HEK293 (cell line): ENCODE data around the gene TMC2.

ENCODE experiments used
- CTCF ChIA-PET: fragments of 350-600 bp; formaldehyde crosslinking; extraction: SDS; loops from one replicate; lab custom pipeline; 2021; ENCODE audit warnings: antibody characterized with exemption; lab: Yijun Ruan, JAX
- POLR2A ChIA-PET: fragments of 300-600 bp; formaldehyde crosslinking; extraction: SDS; loops from one replicate; lab custom pipeline; 2020; ENCODE audit warnings: antibody characterized with exemption, inconsistent platforms; lab: Yijun Ruan, JAX
- H3K27ac ChIP-seq: fragments of 200-500 bp; sonication (Bioruptor generic); 2 replicates; pipeline ENCODE4 v1.5.1; 2014; ENCODE audit warnings: low read depth, low read length, control low read depth, inconsistent platforms; ENCODE audit errors: extremely low read depth
- H3K36me3 ChIP-seq, 2 experiments: fragments of 200-500 bp in 1 of 2; sonication (Bioruptor generic) in 1 of 2; 1 replicate in 1 of 2; 2 replicates in 1 of 2; pipeline ENCODE4 v1.5.1; 2014 to 2017; ENCODE audit warnings: inconsistent platforms in 2 of 2, low read length in 2 of 2; ENCODE audit not compliant: control insufficient read depth in 2 of 2, insufficient read depth in 1 of 2
- H3K4me1 ChIP-seq: fragments of 200-500 bp; sonication (Bioruptor generic); 2 replicates; pipeline ENCODE4 v1.5.1; 2014; ENCODE audit warnings: mild to moderate bottlenecking, low read length, inconsistent platforms; ENCODE audit not compliant: control insufficient read depth, insufficient read depth
- H3K4me3 ChIP-seq: 2 replicates; pipeline ENCODE4 v1.5.1; 2011; ENCODE audit warnings: low read depth, mild to moderate bottlenecking, control low read depth, low read length, moderate library complexity
- H3K9me3 ChIP-seq: fragments of 200-500 bp; sonication (Bioruptor generic); 2 replicates; pipeline ENCODE4 v1.5.1; 2014; ENCODE audit warnings: low read depth, low read length, inconsistent platforms; ENCODE audit not compliant: control insufficient read depth, insufficient read depth
- EGR2 ChIP-seq: fragments of 450-650 bp; formaldehyde crosslinking; IDR thresholded peaks from 2 replicates; pipeline ENCODE4 v1.5.1; 2016; ENCODE audit warnings: low read depth, missing biosample characterization, missing genetic modification characterization
- FEZF1 ChIP-seq: fragments of 450-650 bp; formaldehyde crosslinking; IDR thresholded peaks from 2 replicates; pipeline ENCODE4 v1.5.1; 2016; ENCODE audit warnings: missing biosample characterization, missing genetic modification characterization
- KLF8 ChIP-seq: fragments of 450-650 bp; formaldehyde crosslinking; IDR thresholded peaks from 2 replicates; pipeline ENCODE4 v1.5.1; 2016; ENCODE audit warnings: missing biosample characterization, missing genetic modification characterization
- OVOL3 ChIP-seq: fragments of 450-650 bp; formaldehyde crosslinking; IDR thresholded peaks from 2 replicates; pipeline ENCODE4 v1.5.1; 2016; ENCODE audit warnings: missing biosample characterization, missing genetic modification characterization
- TCF7L2 ChIP-seq: IDR thresholded peaks from 2 replicates; pipeline ENCODE4 v1.6.1; 2011; ENCODE audit warnings: low read depth, mild to moderate bottlenecking, inconsistent platforms, low read length, moderate library complexity, borderline replicate concordance
- ZNF114 ChIP-seq: fragments of 450-650 bp; formaldehyde crosslinking; IDR thresholded peaks from 2 replicates; pipeline ENCODE4 v1.5.0; 2017; ENCODE audit warnings: missing biosample characterization, missing genetic modification characterization
- ZNF24 ChIP-seq: fragments of 450-650 bp; formaldehyde crosslinking; IDR thresholded peaks from 2 replicates; pipeline ENCODE4 v1.5.1; 2016; ENCODE audit warnings: missing biosample characterization, missing genetic modification characterization
- ZNF354C ChIP-seq: fragments of 450-650 bp; formaldehyde crosslinking; IDR thresholded peaks from 2 replicates; pipeline ENCODE4 v1.5.1; 2016; ENCODE audit warnings: missing biosample characterization, missing genetic modification characterization, low read depth, borderline replicate concordance
- ZNF501 ChIP-seq: fragments of 450-650 bp; formaldehyde crosslinking; IDR thresholded peaks from 2 replicates; pipeline ENCODE4 v1.5.1; 2016; ENCODE audit warnings: missing biosample characterization, missing genetic modification characterization
- ZNF529 ChIP-seq: fragments of 450-650 bp; formaldehyde crosslinking; IDR thresholded peaks from 2 replicates; pipeline ENCODE4 v1.5.1; 2017; ENCODE audit warnings: missing genetic modification characterization, missing biosample characterization; ENCODE audit not compliant: insufficient replicate concordance
- ZNF658 ChIP-seq: fragments of 450-650 bp; formaldehyde crosslinking; IDR thresholded peaks from 2 replicates; pipeline ENCODE4; 2016; ENCODE audit warnings: missing biosample characterization, missing genetic modification characterization
- ZNF837 ChIP-seq: fragments of 450-650 bp; formaldehyde crosslinking; IDR thresholded peaks from 2 replicates; pipeline ENCODE4 v1.5.1; 2016; ENCODE audit warnings: missing biosample characterization, missing genetic modification characterization
- ZSCAN16 ChIP-seq: fragments of 450-650 bp; formaldehyde crosslinking; IDR thresholded peaks from 2 replicates; pipeline ENCODE4 v1.5.1; 2016; ENCODE audit warnings: missing biosample characterization, missing genetic modification characterization
- ZSCAN23 ChIP-seq: fragments of 450-650 bp; formaldehyde crosslinking; IDR thresholded peaks from 2 replicates; pipeline ENCODE4 v1.5.1; 2016; ENCODE audit warnings: missing biosample characterization, missing genetic modification characterization
- TF ChIP-seq, protein P1 (sequence below): fragments of 450-650 bp; formaldehyde crosslinking; IDR thresholded peaks from 2 replicates; pipeline ENCODE4 v1.5.1; 2016; ENCODE audit warnings: missing biosample characterization, missing genetic modification characterization, borderline replicate concordance
- TF ChIP-seq, protein P2 (sequence below): fragments of 450-650 bp; formaldehyde crosslinking; IDR thresholded peaks from 2 replicates; pipeline ENCODE4 v1.5.1; 2016; ENCODE audit warnings: missing biosample characterization, missing genetic modification characterization
- TF ChIP-seq, protein P3 (sequence below): fragments of 450-650 bp; formaldehyde crosslinking; IDR thresholded peaks from 2 replicates; pipeline ENCODE4 v1.5.1; 2016; ENCODE audit warnings: missing biosample characterization, missing genetic modification characterization
- TF ChIP-seq, protein P4 (sequence below): fragments of 450-650 bp; formaldehyde crosslinking; IDR thresholded peaks from 2 replicates; pipeline ENCODE4 v1.5.1; 2016; ENCODE audit warnings: missing biosample characterization, missing genetic modification characterization
- TF ChIP-seq, protein P5 (sequence below): fragments of 450-650 bp; formaldehyde crosslinking; IDR thresholded peaks from 2 replicates; pipeline ENCODE4 v1.5.1; 2016; ENCODE audit warnings: missing biosample characterization, missing genetic modification characterization

TMC2 gene

DNA sequence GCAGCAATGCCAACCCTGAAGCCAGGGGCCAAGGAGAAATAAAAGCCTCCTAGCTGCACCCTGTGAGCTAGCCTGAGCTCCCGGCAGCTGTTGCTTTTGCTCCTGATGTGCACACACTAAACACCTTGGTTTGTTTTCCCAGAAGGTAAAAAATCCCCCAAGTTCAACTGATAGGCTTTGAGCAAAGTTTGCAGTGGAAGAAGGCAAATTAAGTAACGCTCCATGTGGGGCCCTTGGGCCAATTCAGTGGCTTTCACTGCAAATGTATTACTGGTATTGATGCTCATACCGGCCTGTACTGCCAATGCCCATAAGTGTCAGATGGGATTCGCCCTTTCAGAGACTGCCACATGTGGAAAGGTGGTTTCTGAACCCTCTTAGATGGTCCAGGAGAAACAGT is 137.1 kb downstream of the TMC2 start (continued):
- TF ChIP-seq, protein P1, sequence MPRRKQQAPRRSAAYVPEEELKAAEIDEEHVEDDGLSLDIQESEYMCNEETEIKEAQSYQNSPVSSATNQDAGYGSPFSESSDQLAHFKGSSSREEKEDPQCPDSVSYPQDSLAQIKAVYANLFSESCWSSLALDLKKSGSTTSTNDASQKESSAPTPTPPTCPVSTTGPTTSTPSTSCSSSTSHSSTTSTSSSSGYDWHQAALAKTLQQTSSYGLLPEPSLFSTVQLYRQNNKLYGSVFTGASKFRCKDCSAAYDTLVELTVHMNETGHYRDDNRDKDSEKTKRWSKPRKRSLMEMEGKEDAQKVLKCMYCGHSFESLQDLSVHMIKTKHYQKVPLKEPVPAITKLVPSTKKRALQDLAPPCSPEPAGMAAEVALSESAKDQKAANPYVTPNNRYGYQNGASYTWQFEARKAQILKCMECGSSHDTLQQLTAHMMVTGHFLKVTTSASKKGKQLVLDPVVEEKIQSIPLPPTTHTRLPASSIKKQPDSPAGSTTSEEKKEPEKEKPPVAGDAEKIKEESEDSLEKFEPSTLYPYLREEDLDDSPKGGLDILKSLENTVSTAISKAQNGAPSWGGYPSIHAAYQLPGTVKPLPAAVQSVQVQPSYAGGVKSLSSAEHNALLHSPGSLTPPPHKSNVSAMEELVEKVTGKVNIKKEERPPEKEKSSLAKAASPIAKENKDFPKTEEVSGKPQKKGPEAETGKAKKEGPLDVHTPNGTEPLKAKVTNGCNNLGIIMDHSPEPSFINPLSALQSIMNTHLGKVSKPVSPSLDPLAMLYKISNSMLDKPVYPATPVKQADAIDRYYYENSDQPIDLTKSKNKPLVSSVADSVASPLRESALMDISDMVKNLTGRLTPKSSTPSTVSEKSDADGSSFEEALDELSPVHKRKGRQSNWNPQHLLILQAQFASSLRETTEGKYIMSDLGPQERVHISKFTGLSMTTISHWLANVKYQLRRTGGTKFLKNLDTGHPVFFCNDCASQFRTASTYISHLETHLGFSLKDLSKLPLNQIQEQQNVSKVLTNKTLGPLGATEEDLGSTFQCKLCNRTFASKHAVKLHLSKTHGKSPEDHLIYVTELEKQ (tag by site-specific recombination), result no peak
- TF ChIP-seq, protein P2, sequence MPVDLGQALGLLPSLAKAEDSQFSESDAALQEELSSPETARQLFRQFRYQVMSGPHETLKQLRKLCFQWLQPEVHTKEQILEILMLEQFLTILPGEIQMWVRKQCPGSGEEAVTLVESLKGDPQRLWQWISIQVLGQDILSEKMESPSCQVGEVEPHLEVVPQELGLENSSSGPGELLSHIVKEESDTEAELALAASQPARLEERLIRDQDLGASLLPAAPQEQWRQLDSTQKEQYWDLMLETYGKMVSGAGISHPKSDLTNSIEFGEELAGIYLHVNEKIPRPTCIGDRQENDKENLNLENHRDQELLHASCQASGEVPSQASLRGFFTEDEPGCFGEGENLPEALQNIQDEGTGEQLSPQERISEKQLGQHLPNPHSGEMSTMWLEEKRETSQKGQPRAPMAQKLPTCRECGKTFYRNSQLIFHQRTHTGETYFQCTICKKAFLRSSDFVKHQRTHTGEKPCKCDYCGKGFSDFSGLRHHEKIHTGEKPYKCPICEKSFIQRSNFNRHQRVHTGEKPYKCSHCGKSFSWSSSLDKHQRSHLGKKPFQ (tag by site-specific recombination), result no peak
- no peak for TF ChIP-seq ZNF837 (tag by site-specific recombination)

DNA sequence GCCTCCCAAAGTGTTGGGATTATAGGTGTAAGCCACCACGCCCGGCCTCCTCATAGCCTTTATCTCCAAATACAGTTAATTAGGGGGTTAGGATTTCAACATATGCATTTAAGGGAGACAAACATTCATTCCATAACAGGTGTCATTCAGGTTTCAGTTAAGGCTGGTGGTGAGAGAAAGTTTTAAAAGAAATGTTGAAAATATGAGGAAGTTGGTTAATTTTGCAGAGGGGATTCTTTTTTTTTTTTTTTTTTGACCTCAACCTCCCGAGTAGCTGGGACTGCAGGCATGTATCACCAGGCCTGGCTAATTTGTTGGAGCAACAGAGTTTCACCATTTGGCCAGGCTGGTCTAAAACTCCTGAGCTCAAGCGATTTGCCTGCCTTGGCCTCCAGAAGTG is 143.7 kb downstream of the TMC2 start:
- Histone ChIP-seq H3K27ac (no peak overlapping the region), H3K36me3 (no peaks in the 10 kb centered on the region), H3K9me3 (no peaks in the 10 kb centered on the region), H3K4me1 (no peaks in the 10 kb centered on the region), H3K4me3 (no peak overlapping the region)
- CTCF ChIA-PET, result interaction anchor here (0.6 to 0.7 kb wide), 2 partner anchors 15 to 328 kb away, joined by 3 read pairs; no protein-coding TSS in a partner anchor
- POLR2A ChIA-PET, result no interaction called here
- no peak for TF ChIP-seq TCF7L2
- TF ChIP-seq ZSCAN16 (tag by site-specific recombination), result no peak
- no peak for TF ChIP-seq EGR2
- TF ChIP-seq FEZF1, result no peak
- no peak for TF ChIP-seq KLF8 (tag by site-specific recombination)
- no peak for TF ChIP-seq OVOL3
- TF ChIP-seq ZNF114, result no peak
- TF ChIP-seq, protein P3, sequence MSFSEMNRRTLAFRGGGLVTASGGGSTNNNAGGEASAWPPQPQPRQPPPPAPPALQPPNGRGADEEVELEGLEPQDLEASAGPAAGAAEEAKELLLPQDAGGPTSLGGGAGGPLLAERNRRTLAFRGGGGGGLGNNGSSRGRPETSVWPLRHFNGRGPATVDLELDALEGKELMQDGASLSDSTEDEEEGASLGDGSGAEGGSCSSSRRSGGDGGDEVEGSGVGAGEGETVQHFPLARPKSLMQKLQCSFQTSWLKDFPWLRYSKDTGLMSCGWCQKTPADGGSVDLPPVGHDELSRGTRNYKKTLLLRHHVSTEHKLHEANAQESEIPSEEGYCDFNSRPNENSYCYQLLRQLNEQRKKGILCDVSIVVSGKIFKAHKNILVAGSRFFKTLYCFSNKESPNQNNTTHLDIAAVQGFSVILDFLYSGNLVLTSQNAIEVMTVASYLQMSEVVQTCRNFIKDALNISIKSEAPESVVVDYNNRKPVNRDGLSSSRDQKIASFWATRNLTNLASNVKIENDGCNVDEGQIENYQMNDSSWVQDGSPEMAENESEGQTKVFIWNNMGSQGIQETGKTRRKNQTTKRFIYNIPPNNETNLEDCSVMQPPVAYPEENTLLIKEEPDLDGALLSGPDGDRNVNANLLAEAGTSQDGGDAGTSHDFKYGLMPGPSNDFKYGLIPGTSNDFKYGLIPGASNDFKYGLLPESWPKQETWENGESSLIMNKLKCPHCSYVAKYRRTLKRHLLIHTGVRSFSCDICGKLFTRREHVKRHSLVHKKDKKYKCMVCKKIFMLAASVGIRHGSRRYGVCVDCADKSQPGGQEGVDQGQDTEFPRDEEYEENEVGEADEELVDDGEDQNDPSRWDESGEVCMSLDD (tag by site-specific recombination), result no peak
- no peak for TF ChIP-seq ZNF354C (tag by site-specific recombination)
- TF ChIP-seq ZSCAN23 (tag by site-specific recombination), result no peak
- TF ChIP-seq ZNF24 (tag by site-specific recombination), result no peak
- no peak for TF ChIP-seq ZNF501
- TF ChIP-seq, protein P4, sequence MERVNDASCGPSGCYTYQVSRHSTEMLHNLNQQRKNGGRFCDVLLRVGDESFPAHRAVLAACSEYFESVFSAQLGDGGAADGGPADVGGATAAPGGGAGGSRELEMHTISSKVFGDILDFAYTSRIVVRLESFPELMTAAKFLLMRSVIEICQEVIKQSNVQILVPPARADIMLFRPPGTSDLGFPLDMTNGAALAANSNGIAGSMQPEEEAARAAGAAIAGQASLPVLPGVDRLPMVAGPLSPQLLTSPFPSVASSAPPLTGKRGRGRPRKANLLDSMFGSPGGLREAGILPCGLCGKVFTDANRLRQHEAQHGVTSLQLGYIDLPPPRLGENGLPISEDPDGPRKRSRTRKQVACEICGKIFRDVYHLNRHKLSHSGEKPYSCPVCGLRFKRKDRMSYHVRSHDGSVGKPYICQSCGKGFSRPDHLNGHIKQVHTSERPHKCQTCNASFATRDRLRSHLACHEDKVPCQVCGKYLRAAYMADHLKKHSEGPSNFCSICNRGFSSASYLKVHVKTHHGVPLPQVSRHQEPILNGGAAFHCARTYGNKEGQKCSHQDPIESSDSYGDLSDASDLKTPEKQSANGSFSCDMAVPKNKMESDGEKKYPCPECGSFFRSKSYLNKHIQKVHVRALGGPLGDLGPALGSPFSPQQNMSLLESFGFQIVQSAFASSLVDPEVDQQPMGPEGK (tag by site-specific recombination), result no peak
- TF ChIP-seq ZNF529, result no peak
- no peak for TF ChIP-seq ZNF658 (tag by site-specific recombination)
- TF ChIP-seq, protein P5, sequence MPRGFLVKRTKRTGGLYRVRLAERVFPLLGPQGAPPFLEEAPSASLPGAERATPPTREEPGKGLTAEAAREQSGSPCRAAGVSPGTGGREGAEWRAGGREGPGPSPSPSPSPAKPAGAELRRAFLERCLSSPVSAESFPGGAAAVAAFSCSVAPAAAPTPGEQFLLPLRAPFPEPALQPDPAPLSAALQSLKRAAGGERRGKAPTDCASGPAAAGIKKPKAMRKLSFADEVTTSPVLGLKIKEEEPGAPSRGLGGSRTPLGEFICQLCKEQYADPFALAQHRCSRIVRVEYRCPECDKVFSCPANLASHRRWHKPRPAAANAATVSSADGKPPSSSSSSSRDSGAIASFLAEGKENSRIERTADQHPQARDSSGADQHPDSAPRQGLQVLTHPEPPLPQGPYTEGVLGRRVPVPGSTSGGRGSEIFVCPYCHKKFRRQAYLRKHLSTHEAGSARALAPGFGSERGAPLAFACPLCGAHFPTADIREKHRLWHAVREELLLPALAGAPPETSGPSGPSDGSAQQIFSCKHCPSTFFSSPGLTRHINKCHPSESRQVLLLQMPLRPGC (tag by site-specific recombination), result no peak
